ENCODE results near the gene IFNA13.

The IFNA13 gene

DNA sequence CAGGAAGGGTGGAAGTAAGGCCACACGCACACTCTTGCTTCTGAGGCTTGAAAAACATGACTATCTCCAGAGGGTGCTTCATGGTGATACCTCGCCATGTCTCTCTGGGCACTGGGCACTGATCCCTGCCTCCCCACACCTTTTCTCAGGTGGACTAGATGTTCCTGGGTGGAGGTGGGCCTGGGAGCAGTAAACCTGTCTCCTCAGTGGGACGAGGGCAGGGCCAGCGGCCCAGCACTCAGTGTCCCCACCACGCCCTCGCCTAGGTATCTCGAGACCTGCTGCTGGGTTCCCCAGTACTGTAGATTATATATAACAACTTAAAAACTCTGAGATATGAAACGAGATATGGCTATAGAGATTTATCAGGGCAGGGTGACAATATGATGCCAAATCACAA, 5.6 kb downstream of the IFNA13 start:
- Histone ChIP-seq H3K27me3 (replicated peaks; ENCODE audit: control insufficient read depth, insufficient read depth, low read length, poor library complexity, severe bottlenecking) (no peaks in the 10 kb centered on the region), H3K9me3 (ENCODE audit: control insufficient read depth, low read length) (no peaks in the 10 kb centered on the region)

DNA sequence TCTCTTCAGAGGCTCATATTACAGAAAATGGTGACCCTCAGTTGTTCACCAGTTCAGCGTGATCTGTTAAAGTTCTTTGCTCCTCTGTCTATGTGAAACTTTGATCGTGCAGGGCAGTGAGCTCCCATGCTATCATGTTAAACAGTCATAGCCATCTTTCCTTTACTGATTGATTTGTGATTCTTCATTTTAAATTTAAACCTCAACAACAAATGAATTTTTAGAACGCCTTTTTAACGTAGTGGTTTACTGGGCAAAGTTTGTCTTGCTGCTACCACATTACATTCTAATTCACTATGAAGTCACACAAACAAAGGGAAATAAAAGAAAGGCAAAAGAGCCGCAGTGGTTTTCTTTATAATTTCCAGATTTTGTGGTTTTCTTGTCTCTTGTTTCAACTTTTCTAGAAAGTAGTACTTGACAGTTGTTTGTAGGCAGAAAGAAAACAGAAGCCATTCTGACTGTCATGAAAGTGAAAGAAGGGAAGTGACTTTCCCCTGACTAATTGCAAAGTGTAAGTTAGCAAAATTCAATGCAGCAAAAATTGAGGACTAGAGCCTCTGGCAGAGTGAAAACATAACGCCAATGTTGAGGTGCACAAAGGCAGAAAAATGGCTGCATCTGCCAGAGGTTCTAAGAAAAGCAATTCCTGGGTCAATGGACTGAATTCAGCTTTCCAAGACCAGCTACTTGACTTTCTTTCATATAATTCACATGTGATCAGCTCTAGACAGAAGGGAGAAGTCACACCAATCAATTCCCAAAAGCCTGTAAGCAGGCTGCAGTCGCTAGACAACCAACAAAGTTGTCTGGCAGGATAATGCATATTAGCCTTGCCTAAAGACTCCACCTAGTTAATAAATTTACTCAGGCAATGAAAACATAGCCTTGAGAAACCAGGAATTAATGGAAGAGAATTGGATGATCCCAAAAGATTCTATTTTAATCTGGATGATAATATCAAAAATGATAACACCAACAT, 10.1 kb downstream of the IFNA13 start:
- no peak overlapping the region for H3K27ac ChIP-seq (ENCODE audit: insufficient read depth, low read length, poor library complexity, severe bottlenecking)
- DNase-seq: no peak
- no peaks in the 10 kb centered on the region for H3K9me3 ChIP-seq (ENCODE audit: control insufficient read depth, low read length)
- peak overlapping the region; percentile 11 for H3K4me3 ChIP-seq (ENCODE audit: insufficient read depth, low read depth, low read length, poor library complexity, severe bottlenecking)
- no peaks in the 10 kb centered on the region for H3K36me3 ChIP-seq (ENCODE audit: control insufficient read depth, insufficient read depth, low read length)
- no peaks in the 10 kb centered on the region for H3K27me3 ChIP-seq (replicated peaks; ENCODE audit: control insufficient read depth, insufficient read depth, low read length, poor library complexity, severe bottlenecking)
- peaks cover 6% of the 10 kb centered on the region for H3K4me1 ChIP-seq (ENCODE audit: control insufficient read depth, insufficient read depth, low read length, poor library complexity, severe bottlenecking)

More for the DNA sequence above, 5.6 kb downstream of the IFNA13 start:
- no peak for DNase-seq
- H3K27ac ChIP-seq (ENCODE audit: insufficient read depth, low read length, poor library complexity, severe bottlenecking): no peak overlapping the region
- no peaks in the 10 kb centered on the region for H3K36me3 ChIP-seq (ENCODE audit: control insufficient read depth, insufficient read depth, low read length)
- peaks cover 6% of the 10 kb centered on the region for H3K4me1 ChIP-seq (ENCODE audit: control insufficient read depth, insufficient read depth, low read length, poor library complexity, severe bottlenecking)
- no peak overlapping the region for H3K4me3 ChIP-seq (ENCODE audit: insufficient read depth, low read depth, low read length, poor library complexity, severe bottlenecking)

GRCh38 chr9:21350787-21351186, 17.1 kb downstream of the IFNA13 start, which contains the start of gene IFNA6:
IFNA6 (minus strand) TSS chr9:21350887; CDS start chr9:21350887, 0 bp downstream.
- no peak within 1 kb of the TSS for H3K4me3 ChIP-seq (ENCODE audit: insufficient read depth, low read depth, low read length, poor library complexity, severe bottlenecking)
- no peak for DNase-seq
- no peak within 1 kb of the TSS for H3K27ac ChIP-seq (ENCODE audit: insufficient read depth, low read length, poor library complexity, severe bottlenecking)
- no peaks in the 10 kb centered on the region for H3K27me3 ChIP-seq (replicated peaks; ENCODE audit: control insufficient read depth, insufficient read depth, low read length, poor library complexity, severe bottlenecking)
- H3K36me3 ChIP-seq (ENCODE audit: control insufficient read depth, insufficient read depth, low read length): no peaks in the 10 kb centered on the region
- no peaks in the 10 kb centered on the region for H3K9me3 ChIP-seq (ENCODE audit: control insufficient read depth, low read length)
- no peaks in the 10 kb centered on the region for H3K4me1 ChIP-seq (ENCODE audit: control insufficient read depth, insufficient read depth, low read length, poor library complexity, severe bottlenecking)

- Histone ChIP-seq H3K4me3 (ENCODE audit: insufficient read depth, low read depth, low read length, poor library complexity, severe bottlenecking) (no peak overlapping the region), H3K27ac (ENCODE audit: insufficient read depth, low read length, poor library complexity, severe bottlenecking) (no peak overlapping the region), H3K36me3 (ENCODE audit: control insufficient read depth, insufficient read depth, low read length) (no peaks in the 10 kb centered on the region), H3K9me3 (ENCODE audit: control insufficient read depth, low read length) (no peaks in the 10 kb centered on the region), H3K4me1 (ENCODE audit: control insufficient read depth, insufficient read depth, low read length, poor library complexity, severe bottlenecking) (no peaks in the 10 kb centered on the region), H3K27me3 (replicated peaks; ENCODE audit: control insufficient read depth, insufficient read depth, low read length, poor library complexity, severe bottlenecking) (no peaks in the 10 kb centered on the region)
- no peak for DNase-seq
Observed at GRCh38 chr9:21348430-21348970, 19.4 kb downstream of the IFNA13 start.

DNA sequence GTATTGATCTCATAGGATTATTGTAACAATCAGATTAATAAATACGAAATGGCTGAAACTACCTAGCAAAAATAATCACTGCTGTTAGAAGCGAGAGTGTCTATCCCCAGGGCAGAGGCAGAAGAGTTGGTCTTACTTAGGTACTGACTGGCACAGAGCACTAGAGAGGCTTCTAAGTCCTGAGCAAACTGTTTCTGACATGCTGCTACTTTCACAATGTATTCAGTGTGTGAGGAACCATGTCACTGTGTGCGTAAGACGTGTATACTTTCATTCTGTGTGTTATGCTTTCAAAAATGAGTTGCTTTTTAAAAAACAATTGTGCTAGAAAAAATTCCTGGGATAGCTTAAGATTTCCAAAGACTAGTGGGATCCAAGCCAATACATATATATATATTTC, 27.1 kb downstream of the IFNA13 start:
- H3K27ac ChIP-seq (ENCODE audit: insufficient read depth, low read length, poor library complexity, severe bottlenecking): no peak overlapping the region
- H3K4me3 ChIP-seq (ENCODE audit: insufficient read depth, low read depth, low read length, poor library complexity, severe bottlenecking): no peak overlapping the region
- no peaks in the 10 kb centered on the region for H3K27me3 ChIP-seq (replicated peaks; ENCODE audit: control insufficient read depth, insufficient read depth, low read length, poor library complexity, severe bottlenecking)
- no peaks in the 10 kb centered on the region for H3K4me1 ChIP-seq (ENCODE audit: control insufficient read depth, insufficient read depth, low read length, poor library complexity, severe bottlenecking)
- no peak for DNase-seq
- no peaks in the 10 kb centered on the region for H3K36me3 ChIP-seq (ENCODE audit: control insufficient read depth, insufficient read depth, low read length)
- no peaks in the 10 kb centered on the region for H3K9me3 ChIP-seq (ENCODE audit: control insufficient read depth, low read length)

DNA sequence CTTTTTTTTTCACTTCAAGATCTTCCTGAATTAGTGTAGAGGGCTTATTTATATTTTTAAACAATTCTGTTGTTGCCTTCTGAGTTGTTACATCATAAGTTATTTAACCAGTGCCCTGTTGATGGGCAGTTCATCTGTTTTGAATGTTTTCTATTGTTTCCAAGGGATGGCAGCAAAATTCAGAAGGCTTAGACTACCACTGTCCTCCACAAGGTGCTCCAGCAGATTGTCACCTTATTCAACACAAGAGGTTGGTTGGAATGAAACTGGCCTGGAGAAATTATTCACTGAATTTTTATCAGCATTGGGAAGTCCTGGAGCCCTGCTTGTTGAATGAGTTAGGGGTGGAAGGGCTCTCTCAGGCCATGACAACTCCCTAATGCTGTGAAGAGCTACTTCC, 31.4 kb downstream of the IFNA13 start:
- Histone ChIP-seq H3K36me3 (ENCODE audit: control insufficient read depth, insufficient read depth, low read length) (peaks cover 5% of the 10 kb centered on the region), H3K27ac (ENCODE audit: insufficient read depth, low read length, poor library complexity, severe bottlenecking) (no peak overlapping the region), H3K9me3 (ENCODE audit: control insufficient read depth, low read length) (no peaks in the 10 kb centered on the region), H3K4me1 (ENCODE audit: control insufficient read depth, insufficient read depth, low read length, poor library complexity, severe bottlenecking) (peaks cover 10% of the 10 kb centered on the region), H3K4me3 (ENCODE audit: insufficient read depth, low read depth, low read length, poor library complexity, severe bottlenecking) (no peak overlapping the region), H3K27me3 (replicated peaks; ENCODE audit: control insufficient read depth, insufficient read depth, low read length, poor library complexity, severe bottlenecking) (no peaks in the 10 kb centered on the region)
- DNase-seq: no peak

GRCh38 chr9:21334701-21335632, 32.9 kb downstream of the IFNA13 start, which contains the start of gene KLHL9:
KLHL9 (minus strand) TSS chr9:21335404; CDS start chr9:21334859, 545 bp downstream.
- peak; percentile 72 to 84 (median 80) for DNase-seq
- Histone ChIP-seq H3K4me3 (ENCODE audit: insufficient read depth, low read depth, low read length, poor library complexity, severe bottlenecking) (peak within 1 kb of the TSS; percentile 94), H3K4me1 (ENCODE audit: control insufficient read depth, insufficient read depth, low read length, poor library complexity, severe bottlenecking) (peaks cover 10% of the 10 kb centered on the region), H3K36me3 (ENCODE audit: control insufficient read depth, insufficient read depth, low read length) (peaks cover 5% of the 10 kb centered on the region), H3K27me3 (replicated peaks; ENCODE audit: control insufficient read depth, insufficient read depth, low read length, poor library complexity, severe bottlenecking) (no peaks in the 10 kb centered on the region), H3K9me3 (ENCODE audit: control insufficient read depth, low read length) (no peaks in the 10 kb centered on the region), H3K27ac (ENCODE audit: insufficient read depth, low read length, poor library complexity, severe bottlenecking) (peak within 1 kb of the TSS; percentile 95)

- peaks cover 10% of the 10 kb centered on the region for H3K4me1 ChIP-seq (ENCODE audit: control insufficient read depth, insufficient read depth, low read length, poor library complexity, severe bottlenecking)
Observed at GRCh38 chr9:21333226-21333625, 34.6 kb downstream of the IFNA13 start.

DNA sequence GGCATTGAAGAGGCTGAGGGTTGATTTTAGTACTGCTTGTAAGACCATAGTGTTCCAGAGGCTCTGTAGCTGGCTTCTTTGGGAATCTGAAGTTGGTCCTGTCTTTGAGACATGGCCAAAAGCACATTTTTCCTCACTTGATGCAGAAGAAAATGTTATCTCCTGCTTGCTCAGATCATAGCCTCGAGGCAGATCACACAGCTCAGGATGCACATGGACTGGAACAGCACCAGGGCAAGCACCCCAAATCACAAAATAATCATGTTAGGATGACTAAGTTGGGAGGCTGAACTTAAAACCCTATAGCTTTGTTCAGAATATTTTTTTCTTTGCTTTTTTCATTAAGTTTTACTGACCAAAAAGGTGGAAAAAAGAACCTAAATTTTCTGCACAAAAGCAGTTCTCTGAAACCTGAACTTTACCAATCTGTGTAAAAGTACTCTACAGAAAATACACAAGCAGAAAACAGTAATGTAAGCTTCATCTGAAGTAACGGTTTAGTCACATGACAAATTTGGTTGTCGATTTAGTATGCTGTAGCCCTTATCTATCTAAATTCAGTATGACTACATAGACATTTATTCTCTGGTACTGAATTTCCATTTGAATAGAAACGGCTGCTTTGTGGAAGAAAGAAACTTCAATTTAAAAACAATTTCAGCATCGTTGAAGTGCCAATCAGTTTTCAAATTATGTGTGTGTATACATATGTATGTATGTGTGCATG, 36.0 kb downstream of the IFNA13 start:
- H3K27me3 ChIP-seq (replicated peaks; ENCODE audit: control insufficient read depth, insufficient read depth, low read length, poor library complexity, severe bottlenecking): no peaks in the 10 kb centered on the region
- peaks cover 5% of the 10 kb centered on the region for H3K36me3 ChIP-seq (ENCODE audit: control insufficient read depth, insufficient read depth, low read length)
- no peaks in the 10 kb centered on the region for H3K9me3 ChIP-seq (ENCODE audit: control insufficient read depth, low read length)
- no peak overlapping the region for H3K27ac ChIP-seq (ENCODE audit: insufficient read depth, low read length, poor library complexity, severe bottlenecking)
- no peak for DNase-seq
- peaks cover 16% of the 10 kb centered on the region for H3K4me1 ChIP-seq (ENCODE audit: control insufficient read depth, insufficient read depth, low read length, poor library complexity, severe bottlenecking)
- H3K4me3 ChIP-seq (ENCODE audit: insufficient read depth, low read depth, low read length, poor library complexity, severe bottlenecking): no peak overlapping the region

More at GRCh38 chr9:21333226-21333625, 34.6 kb downstream of the IFNA13 start:
- Histone ChIP-seq H3K4me3 (ENCODE audit: insufficient read depth, low read depth, low read length, poor library complexity, severe bottlenecking) (no peak overlapping the region), H3K27me3 (replicated peaks; ENCODE audit: control insufficient read depth, insufficient read depth, low read length, poor library complexity, severe bottlenecking) (no peaks in the 10 kb centered on the region), H3K36me3 (ENCODE audit: control insufficient read depth, insufficient read depth, low read length) (peaks cover 5% of the 10 kb centered on the region), H3K27ac (ENCODE audit: insufficient read depth, low read length, poor library complexity, severe bottlenecking) (no peak overlapping the region), H3K9me3 (ENCODE audit: control insufficient read depth, low read length) (no peaks in the 10 kb centered on the region)
- no peak for DNase-seq

Measured in effector memory CD4-positive, alpha-beta T cell (primary cell).